HG02759 (cell line): ENCODE results near the gene PLCE1.
A peak's percentile ranks its signal among the peaks of the same experiment; 100 is the strongest.
"Not testable (repeated sequence)": the region's sequence is repeated elsewhere in the genome, so short reads cannot be mapped to it uniquely, and the experiment has no call there.

Experiments used
- ATAC-seq: cut with Tn5 transposase; IDR thresholded peaks from one replicate; pipeline ENCODE4 v1.9.1; 2021; ENCODE audit warnings: mild to moderate bottlenecking, moderate library complexity; ENCODE audit not compliant: unreplicated experiment

Gene PLCE1

GRCh38 chr10:93993782-93994437 is at the start of gene PLCE1:
Gene PLCE1 (plus strand): TSS chr10:93993931. CDS start chr10:94031047, 37,116 bp downstream.
- peak; percentile 82 for ATAC-seq

GRCh38 chr10:93945819-93946218 is 47.9 kb upstream of the PLCE1 start:
- no peak for ATAC-seq

DNA sequence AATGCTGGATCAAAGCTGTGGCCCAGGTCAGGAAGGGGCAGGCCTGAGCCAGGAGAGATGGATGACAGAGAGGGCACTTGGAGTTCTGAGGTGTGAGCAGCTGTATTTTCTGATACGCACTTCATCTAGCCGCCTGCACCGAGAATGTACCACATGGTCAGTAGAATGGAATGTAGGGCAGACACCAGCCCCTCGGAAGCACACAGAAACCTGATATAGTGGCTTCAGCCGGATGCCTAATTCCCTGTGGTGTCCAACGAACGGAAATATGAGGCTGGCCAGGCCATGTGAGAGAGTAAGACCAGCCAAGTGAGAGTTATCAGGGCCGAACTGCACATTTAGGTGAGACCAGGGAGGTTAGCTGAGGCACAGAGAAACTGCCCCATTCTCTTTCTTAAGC is 46.7 kb upstream of the PLCE1 start:
- no peak for ATAC-seq

DNA sequence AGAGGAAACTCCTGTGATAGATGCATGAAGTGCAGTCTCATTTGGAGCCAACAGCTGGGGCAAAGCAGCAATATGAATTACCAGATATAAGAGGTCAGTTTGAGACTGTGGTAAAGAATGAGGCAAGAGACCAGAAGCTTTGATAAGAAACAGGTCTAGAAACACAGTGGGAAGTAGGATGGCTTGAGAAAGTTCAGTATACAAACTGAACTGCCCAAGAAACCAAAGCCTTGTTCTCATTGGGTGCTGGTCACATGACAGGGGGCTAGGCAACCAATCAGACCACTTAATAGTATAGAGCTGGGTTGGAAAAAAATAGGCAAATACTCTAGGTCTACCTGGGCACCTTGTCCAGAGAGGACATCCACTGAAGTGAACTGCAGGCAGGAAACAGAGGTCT is 46.2 kb upstream of the PLCE1 start:
- ATAC-seq, result no peak

GRCh38 chr10:93951905-93952304 is 41.8 kb upstream of the PLCE1 start:
- ATAC-seq, result no peak

DNA sequence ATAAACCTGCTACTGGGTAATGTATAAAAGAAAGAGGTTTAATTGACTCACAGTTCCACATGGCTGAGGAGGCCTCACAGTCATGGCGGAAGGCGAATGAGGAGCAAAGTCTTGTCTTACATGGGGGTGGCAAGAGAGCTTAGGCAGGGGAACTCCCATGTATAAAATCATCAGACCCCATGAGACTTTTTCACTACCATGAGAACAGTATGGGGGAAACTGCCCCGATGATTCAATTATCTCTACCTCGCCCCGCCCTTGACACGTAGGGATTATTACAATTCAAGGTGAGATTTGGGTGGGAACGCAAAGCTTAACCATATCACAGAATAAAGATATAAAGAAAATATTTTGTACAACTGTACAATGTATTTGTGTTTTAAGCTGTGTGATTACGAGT is 39.4 kb upstream of the PLCE1 start:
- ATAC-seq, result no peak

DNA sequence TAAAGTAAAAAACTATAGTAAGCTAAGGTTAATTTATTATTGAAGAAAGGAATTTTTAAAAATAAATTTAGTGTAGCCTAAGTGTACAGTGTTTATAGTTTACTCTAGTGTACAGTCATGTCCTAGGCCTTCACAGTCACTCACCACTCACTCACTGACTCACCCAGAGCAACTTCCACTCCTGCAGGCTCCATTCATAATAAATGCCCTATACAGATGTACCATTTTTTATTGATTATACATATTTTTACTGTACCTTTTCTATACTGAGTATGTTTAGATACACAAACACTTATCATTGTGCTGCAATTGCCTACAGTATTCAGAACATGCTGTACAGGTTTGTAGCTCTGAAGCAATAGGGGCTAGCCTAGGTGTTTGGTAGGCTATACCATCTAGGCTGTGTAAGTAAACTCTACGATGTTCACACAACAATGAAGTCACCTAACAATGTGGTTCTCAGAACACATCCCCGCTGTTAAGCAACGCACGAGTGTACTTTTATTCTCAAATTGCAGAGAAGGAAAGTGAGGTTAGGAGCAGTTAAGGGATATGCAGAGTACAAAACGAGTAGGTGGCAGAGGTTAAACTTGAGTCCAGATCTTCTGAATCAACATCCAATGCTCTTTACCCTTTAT is 38.9 kb upstream of the PLCE1 start:
- ATAC-seq, result no peak

DNA sequence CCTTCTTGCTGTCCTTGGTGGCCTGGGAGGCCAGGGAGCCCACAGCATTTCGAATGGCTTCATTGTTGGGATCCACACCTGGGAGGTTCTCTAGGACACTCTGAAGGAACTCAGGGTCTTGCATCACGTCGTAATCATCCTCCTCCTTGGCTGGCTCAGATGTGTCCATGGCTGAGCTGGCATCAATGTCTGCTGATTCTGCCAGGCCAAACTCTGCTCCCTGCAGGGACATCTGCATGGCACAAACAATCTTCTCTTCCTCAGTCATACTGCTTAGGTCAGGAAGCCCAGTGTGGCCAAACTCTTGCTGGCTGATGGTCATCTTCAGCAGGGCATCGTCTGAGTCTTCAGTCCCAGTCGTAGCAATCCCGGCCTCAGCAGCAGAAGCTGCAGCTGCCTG is 34.9 kb upstream of the PLCE1 start:
- no peak for ATAC-seq

DNA sequence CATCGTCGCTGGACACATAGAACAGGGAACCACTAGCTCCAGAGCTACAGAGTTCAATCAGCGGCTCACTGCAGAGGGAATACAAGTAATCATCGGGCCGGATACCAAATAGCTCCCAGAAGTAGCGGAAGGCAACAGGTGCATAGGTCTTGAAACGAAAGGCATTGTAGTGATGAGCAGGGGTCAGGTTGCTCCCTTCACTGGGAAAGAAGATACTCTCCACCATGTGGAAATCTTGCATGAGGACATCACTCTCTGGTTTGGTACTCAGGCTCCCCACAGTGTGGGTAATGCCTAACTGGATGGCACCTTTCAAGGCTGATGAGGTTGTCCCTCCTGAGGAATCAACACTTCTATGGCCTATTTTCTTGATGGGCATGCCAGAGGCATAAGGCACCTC is 32.7 kb upstream of the PLCE1 start:
- ATAC-seq, result not testable (repeated sequence)

- ATAC-seq, result no peak
Observed at GRCh38 chr10:93962973-93963372, 30.8 kb upstream of the PLCE1 start.

DNA sequence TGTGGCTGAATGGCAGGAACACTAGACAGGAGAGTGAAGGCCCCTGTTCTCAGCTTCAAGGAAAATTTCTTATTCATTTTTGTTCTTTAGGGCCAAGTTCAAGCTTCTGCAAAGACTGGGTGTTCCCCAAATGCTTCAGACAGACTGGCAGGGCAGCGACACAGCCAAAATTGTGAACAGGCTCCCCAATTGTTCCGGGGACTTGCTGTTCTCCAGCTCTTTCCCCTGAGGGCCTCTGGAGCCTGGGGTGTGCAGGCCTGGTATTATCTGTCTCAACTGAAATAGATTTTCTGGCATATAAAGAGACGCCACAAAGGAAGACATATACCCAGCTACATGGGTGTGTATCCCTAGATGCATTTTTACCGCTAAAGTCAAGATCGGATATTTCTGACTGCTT is 30.3 kb upstream of the PLCE1 start:
- no peak for ATAC-seq

DNA sequence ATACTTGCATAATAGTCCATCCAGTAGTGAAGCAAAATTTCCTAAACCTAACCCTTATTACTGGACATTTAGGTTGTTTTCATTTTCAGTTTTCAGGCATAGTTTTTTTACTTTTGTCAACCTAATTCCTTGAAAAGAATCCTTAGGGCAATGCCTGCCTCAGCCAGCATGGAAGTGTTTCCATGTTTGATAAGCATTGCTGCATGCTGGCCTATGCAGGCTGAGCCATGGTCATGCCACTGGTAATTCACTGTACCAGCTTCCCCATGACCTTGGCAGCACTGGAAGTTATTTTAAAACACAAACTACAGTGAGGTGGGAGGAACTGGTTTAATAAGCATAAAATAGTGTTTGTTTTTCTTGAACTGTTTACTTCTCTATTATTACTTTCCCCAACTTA is 27.8 kb upstream of the PLCE1 start:
- ATAC-seq, result no peak

DNA sequence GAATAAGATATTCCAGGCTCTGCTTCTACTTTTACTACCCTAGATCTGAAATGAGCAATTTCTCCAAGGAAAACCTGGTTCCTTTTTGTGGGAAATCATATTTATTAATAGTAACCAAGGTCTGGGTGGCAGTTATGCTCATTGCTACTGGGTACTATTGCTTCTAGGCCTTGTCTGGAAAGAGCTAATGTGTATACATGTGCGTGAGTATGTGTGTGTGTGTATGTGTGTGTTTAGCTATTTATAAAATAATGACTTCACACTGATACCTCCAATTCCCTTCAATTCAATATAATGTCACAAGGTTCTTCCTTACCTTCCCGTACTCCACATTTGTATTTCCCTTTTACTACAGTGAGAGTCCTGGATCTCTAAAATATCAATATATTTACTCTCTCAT is 26.0 kb upstream of the PLCE1 start:
- ATAC-seq, result no peak

DNA sequence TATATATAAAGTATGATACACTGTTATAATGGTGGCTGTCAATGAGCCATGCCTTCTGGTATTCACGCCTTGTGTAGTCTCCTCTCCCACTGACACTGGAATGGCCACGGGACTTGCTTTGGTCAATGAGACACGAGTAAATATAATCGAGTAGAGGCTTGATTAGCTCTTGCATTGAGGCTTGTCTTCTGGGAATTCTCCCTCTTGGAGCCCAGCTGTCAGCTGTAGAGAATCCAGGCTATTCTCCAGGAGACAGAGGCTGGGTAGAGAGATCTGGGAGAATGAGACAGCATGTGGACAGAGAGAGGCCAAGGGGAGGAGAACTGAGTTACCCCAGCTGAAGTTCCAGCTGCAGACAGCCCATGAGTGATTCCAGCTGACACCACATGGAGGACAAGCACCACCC is 25.2 kb upstream of the PLCE1 start:
- no peak for ATAC-seq

DNA sequence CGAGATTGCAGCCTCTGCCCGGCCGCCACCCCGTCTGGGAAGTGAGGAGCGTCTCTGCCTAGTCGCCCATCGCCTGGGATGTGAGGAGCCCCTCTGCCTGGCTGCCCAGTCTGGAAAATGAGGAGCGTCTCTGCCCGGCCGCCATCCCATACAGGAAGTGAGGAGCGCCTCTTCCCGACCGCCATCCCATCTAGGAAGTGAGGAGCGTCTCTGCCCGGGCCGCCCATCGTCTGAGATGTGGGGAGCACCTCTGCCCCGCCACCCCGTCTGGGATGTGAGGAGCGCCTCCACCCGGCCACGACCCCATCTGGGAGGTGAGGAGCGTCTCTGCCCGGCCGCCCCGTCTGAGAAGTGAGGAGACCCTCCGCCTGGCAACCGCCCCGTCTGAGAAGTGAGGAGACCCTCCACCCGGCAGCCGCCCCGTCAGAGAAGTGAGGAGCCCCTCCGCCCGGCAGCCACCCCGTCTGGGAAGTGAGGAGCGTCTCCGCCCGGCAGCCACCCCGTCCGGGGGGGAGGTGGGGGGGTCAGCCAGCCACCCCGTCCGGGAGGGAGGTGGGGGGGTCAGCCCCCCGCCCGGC is 23.2 kb upstream of the PLCE1 start:
- ATAC-seq, result not testable (repeated sequence)

- ATAC-seq, result no peak
Observed at GRCh38 chr10:93973748-93974445, 19.8 kb upstream of the PLCE1 start.

- ATAC-seq, result no peak
Observed at GRCh38 chr10:93977442-93977841, 16.3 kb upstream of the PLCE1 start.

- ATAC-seq, result no peak
Observed at GRCh38 chr10:93980486-93980885, 13.2 kb upstream of the PLCE1 start.

DNA sequence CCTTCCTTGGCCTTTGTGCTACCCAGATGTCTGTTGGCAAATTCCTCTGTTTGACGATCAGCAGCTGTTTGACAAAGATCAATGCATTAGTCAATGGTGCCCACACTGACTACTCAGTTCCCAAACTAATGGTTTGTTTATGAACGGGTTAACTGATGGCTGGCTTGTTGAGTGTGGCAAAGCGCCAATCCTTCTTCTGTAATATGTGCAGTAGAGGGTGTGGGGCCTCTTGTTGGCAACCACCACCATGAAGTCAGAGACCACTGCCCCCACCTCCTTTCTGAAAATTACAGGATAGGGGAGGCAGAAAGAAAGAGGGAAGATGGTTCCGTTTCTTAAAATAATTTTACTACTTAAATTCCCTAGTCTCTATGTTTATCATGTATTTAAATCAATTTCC is 2.6 kb upstream of the PLCE1 start:
- no peak for ATAC-seq

DNA sequence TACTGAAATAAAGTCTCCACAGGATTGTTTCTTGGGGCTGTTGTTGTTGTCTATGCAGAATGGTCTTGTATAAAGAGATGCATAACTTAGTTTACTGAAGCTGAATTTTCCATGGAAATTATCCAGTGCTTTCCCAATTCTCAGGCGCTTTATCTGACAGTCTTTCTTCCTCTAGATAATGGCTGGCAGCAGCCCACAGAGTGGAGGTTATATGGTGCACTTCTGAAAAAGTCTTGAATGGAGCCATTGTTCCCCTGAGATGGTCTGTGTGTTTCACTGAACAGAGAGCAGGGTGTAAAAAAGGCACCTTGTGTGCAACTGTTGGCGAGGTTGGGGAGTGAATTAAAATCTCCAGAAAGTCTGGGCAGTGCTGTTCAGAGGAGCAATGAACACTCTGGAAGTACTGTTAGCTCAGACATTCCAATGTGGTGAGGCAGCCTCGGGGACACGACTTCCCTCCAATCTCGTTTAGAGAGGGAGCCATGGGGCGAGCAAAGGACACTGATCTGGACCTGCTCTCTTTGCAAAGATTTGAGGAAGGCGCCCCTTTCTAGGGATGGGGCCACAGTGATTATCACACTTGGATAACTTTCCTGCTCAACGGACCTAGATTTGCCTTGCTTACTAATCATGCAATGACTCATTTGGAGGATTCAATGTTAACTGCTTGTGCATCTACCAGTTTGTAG is 2.0 kb upstream of the PLCE1 start:
- no peak for ATAC-seq

DNA sequence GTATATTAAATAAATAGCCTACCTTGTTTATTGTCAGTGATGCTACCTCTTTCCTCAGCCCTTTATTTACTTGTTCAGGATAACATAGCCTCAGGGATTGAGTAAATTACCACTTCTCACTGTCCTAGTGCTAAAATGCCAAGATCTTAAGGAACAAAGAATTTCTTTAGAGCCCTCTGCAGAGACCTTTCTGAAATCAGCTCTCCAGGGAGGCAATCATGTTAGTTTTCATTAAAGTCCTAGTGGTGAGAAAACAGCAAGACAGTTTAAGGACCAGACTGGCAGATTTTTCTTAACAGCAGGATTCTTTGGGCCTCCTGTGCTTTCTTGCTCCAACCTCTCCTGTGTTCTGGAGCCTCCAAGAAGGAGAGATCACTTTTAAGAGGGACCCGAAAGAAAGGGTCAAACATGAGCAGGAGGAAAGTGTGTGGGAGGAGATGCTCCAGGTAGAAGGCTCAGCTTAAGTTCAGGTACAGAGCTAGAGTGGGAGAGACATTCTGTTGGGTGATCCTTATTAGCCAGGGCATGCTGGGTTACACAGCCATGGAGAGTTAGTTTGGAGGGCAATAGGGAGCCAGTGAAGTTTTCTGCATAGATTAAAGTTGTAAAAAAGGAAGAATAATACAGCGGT is 1.2 kb upstream of the PLCE1 start:
- no peak for ATAC-seq
